NCI-H146 (cell line): ENCODE measurements around the gene ARX.

Source experiments
- DNase-seq: peaks from one replicate; lab custom pipeline; 2025; lab: John Stamatoyannopoulos, UW

The ARX gene

GRCh38 chrX:25015486-25016360 is at the start of gene ARX:
TSS of gene ARX (minus strand) at chrX:25015965. CDS start at chrX:25015737, 228 bp downstream.
- peak; percentile 85 for DNase-seq

DNA sequence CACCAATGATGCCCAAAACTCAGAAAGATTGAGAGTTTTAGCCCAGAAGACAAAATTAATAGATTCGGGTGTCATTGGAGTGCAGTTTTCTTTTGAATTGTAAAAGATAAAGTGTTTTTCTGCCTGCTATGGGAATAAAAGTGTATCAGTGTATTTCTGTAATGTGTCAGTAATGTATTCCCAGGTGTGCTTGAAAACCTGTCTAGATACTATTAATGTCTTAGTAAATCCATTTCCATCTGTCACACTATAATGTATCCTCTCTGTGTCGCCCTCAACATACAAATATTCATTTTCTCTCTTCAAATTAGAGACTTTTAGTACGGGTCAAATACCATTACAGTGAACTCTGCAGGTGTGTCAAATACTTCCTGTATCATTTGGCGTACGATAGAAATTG is 43.5 kb upstream of the ARX start:
- DNase-seq, result no peak

DNA sequence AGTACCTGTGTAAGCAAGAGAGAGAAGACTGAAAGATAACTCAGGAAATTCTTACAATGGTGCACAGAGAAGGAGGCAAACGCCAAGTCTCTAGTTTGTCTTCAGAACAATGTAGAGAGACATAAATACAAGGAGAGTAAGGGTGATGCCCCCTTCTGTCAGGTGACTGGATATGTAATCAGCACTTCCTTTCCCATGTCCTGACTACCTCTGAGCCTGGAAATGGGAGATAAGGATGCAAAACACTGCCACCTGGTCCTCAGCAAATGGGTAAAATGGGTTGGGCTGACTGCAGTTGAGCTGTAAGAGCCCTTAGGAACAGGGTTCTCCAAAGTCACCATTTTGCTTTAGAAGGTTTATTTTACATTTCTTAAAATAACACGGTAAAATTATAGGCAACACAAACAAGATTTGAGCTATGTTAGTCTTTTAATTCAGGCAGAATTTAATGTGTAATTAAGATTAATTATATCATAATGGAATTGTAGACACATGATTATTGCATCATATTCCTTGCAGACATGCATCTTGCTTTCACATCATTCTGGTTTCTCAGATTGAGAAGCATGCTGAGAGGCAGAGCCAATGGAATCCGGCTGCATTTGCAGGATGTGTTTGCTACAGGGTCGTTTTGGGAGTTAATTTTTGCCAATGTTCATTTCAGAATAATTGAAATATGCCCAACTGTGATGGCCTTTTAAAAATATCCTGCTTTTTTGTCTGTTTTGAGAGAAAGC is 37.2 kb upstream of the ARX start:
- no peak for DNase-seq

- no peak for DNase-seq
Measured at GRCh38 chrX:25049971-25050370, 34.2 kb upstream of the ARX start.

DNA sequence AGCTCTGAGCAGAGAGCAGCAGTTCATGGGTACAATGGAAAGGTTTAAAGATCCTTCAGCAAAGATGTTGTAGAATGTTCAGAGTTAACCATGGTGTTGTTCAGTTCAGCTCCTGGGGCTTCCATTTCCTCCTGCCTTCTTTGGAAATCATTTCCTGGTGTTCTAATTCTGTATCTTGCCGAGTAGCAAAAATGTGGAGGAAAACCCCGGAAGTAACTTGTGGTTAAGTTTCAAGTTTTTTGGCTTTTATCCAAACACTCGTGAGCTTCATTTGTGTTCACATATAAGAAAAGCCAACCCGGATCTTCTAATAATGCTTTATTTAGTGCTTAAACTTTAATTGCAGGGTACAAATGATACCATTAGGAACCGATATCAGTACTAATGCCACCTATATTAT is 33.6 kb upstream of the ARX start:
- no peak for DNase-seq

DNA sequence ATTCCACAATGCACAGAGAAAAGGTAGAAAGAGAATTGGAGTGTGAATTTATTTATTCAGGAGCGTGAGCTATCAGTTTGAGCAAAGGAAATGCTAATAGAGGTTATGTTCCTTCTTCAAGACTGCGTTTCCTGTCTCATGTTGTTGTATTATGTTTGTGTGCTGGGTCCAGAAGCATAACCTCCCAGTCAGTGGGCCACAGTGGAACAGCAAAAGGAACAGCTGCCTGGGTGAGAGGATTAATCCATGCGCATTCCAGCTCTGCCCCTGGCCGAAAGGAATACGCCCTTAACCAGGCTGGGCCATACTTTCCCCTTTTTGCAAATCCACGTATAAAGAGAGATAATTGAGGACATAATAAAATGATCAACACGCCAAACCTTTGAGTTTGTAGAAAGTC is 32.4 kb upstream of the ARX start:
- no peak for DNase-seq

- no peak for DNase-seq
Measured at GRCh38 chrX:25043192-25043591, 27.4 kb upstream of the ARX start.

DNA sequence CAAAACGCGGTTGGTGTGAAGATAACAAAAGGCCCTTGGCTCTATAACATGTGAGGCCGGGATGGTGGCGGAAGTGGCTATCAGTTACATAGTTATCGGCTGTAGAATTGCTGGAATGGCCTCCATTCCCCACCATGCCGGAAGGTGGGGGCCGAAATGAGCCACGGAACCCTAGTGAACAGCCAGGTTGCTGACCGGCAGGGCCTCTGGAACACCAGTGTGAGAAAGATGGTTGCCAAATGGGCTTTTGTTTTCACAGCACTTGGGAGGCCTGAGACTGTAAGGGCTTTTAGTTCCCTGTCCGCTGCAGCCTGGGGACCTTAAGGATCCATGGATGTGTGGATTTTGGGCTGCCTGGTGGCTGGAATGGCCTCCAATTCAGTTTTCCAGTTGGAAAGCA is 23.3 kb upstream of the ARX start:
- DNase-seq, result no peak

GRCh38 chrX:25034889-25035288 is 19.1 kb upstream of the ARX start:
- DNase-seq, result no peak

GRCh38 chrX:25029288-25029825 is 13.6 kb upstream of the ARX start:
- no peak for DNase-seq

- DNase-seq, result peak; percentile 36
Measured at GRCh38 chrX:25028726-25029125, 13.0 kb upstream of the ARX start.

DNA sequence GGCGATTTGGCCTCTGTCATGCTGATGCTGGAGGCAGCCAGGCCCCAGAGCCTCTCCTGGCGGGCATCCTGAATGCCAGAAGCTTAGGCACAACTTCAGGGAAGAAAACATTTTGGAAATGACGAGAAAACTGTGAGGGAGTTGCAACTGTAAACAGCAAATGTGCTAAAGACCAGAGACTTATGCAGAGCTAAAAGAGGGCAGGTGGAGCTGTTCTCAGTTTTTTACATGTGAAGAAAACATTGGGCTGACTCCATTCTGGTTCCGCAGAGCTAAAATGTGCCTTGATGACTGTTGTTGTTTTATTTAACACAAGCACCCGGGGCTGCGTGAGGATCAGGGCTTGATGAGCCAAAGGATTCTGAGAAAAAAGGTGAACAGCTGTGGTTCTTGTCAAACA is 10.8 kb upstream of the ARX start:
- DNase-seq, result no peak

- no peak for DNase-seq
Measured at GRCh38 chrX:25025615-25026014, 9.8 kb upstream of the ARX start.

DNA sequence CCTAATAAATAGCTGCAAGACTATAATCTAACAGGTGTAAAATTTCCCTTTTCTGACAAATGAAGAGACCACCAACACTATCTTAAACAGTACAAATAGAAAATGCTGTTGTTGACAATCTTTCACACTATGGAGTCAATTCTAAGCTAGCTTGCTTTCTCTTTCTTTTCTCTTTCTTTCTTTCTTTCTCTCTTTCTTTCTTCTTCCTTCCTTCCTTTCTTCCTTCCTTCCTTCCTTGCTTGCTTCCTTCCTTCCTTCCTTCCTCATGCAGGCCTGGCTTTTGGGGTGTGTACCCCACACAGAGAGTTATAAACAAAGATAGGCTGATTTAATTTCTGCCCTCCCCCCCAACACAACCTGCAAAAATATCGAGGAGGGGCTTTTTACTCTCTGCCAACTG is 8.1 kb upstream of the ARX start:
- no peak for DNase-seq

GRCh38 chrX:25022499-25023325 is 6.9 kb upstream of the ARX start:
- DNase-seq, result no peak

- DNase-seq, result peak; percentile 56
Measured at GRCh38 chrX:25020905-25021449, 5.2 kb upstream of the ARX start.

DNA sequence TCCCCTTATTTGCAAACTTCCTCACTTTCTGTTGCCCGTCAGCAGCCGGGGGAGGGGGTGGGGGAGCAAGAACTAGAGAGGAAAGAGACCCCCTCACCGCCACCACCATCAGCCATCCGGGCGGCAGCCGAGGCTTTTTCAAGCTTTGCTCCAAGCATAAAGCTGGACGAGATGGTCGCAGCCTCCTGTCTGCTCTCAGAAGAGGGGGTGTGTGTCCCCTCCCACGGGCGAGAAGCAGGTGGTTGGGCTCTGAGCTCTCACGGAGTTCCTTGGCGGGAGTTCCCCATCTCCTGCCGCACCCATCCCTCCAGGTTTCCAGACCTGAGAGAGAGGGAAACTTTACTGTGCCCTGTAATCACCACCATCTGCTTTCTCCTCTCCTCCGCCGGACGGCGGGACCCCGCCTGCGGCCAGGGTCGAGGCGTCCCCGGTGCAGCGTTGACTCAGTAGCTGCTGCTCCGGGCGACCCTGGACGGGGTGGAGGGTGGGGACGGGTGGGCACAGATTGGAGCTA is 4.7 kb upstream of the ARX start:
- DNase-seq, result peak; percentile 54

GRCh38 chrX:25019707-25020390 is 4.1 kb upstream of the ARX start:
- peak; percentile 44 for DNase-seq

GRCh38 chrX:25018682-25019081 is 2.9 kb upstream of the ARX start:
- DNase-seq, result no peak

DNA sequence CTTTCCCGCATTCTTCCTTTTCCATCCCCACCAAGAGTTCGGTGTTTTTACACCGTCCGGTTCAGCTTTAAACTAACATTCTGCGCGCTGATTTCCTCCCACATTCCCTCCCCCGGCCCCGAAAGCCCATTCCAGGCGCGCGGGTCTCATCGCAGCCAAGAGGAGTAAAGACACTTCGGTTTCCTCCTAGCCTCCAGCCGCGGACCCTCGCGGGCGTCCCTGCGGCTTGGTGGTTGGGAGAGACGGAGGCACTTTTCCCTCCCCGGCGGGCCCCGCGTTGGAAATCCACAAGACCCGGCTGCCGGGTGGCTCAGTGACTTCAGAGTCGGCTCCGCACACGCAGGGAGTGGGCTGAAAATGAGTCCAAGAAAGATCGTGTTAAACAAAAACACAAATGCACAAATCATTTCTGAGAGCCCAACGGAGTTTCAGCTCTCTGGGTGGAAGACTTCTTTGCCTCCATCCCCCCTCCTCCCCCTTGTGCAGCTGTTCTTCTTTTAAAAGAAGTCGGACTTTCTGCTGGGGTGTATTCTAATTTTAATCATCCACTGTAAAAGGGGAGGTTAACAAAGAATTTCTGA is 2.0 kb upstream of the ARX start:
- DNase-seq, result peak; percentile 47
